ENCODE data around the gene SLX9. TPM values are rescaled to one million over a fixed set of nuclear protein-coding genes. Genes with fewer than 3 reads are reported as not detected.
A peak's percentile ranks its signal among the peaks of the same experiment; 100 is the strongest.

SLX9 gene
- total and polyA plus RNA-seq, 2 donors (not counting 1 experiment from before 2014, with no cell fraction given): 11.7 to 15.9 TPM

GRCh38 chr21:44907225-44907965 is 32.4 kb upstream of the SLX9 start:
- Mint-ChIP-seq H3K27ac (peak overlapping the region; percentile 80), H3K4me1 (peaks cover 62% of the 10 kb centered on the region), H3K4me3 (peak overlapping the region; percentile 65), H3K9me3 (ENCODE audit: insufficient read depth) (no peaks in the 10 kb centered on the region), H3K27me3 (no peaks in the 10 kb centered on the region)
- peak overlapping the region in 3 of 5 experiments; percentile 8 to 50 (median 28) for H3K4me3 ChIP-seq (ENCODE audit: control extremely low read depth in 1 of 5, extremely low read depth in 1 of 5, insufficient read depth in 1 of 5, low read depth in 2 of 5, low read length in 4 of 5)
- peaks cover 62% of the 10 kb centered on the region for H4K20me1 ChIP-seq (ENCODE audit: control insufficient read depth, insufficient read depth, low read length, poor library complexity, severe bottlenecking)
- DNase-seq (peak; percentile 50), ATAC-seq (ENCODE audit: low read depth) (peak; percentile 61)
- H3K36me3 ChIP-seq (replicated peaks in 1 of 2; ENCODE audit: control extremely low read depth in 1 of 2, control insufficient read depth in 1 of 2, extremely low read depth in 1 of 2, insufficient read depth in 2 of 2, low read length in 1 of 2): peaks cover 5 to 62% of the 10 kb centered on the region in 2 experiments
- H2AFZ ChIP-seq (ENCODE audit: insufficient read depth, low read depth, low read length, poor library complexity, severe bottlenecking): no peak overlapping the region
- H3K27me3 ChIP-seq (replicated peaks in 1 of 4; ENCODE audit: control extremely low read depth in 1 of 4, control insufficient read depth in 3 of 4, insufficient read depth in 4 of 4, low read length in 3 of 4): no peaks in the 10 kb centered on the region
- H3K79me2 ChIP-seq (ENCODE audit: control insufficient read depth, insufficient read depth, low read length): peaks cover 80% of the 10 kb centered on the region
- ChIA-PET POLR2A (interaction anchor here (0.6 to 1.8 kb wide), 3 partner anchors 9 to 20 kb away, joined by 3 to 5 read pairs (median 3); no protein-coding TSS in a partner anchor), CTCF (interaction anchor here (0.7 to 2.3 kb wide), 11 partner anchors 12 to 114 kb away, joined by 3 to 11 read pairs (median 4); partner anchors contain the start of gene ITGB2)
- WGBS (ENCODE audit: insufficient coverage): 77% methylated on average over 8 of the region's 16 CpGs
- TF ChIP-seq CTCF (IDR thresholded peaks at IDR 0.05) (no peak), EZH2 (IDR thresholded peaks at IDR 0.05; ENCODE audit: borderline replicate concordance, insufficient read depth, low read depth, low read length, poor library complexity, severe bottlenecking) (no peak)
- H3K27ac ChIP-seq (ENCODE audit: low read length in 2 of 2): peak overlapping the region; percentile 11 to 72
- intact Hi-C loops (cut with micrococcal nuclease): no loop called here
- no peak overlapping the region for H3K9ac ChIP-seq (ENCODE audit: low read length)
- H3K4me1 ChIP-seq (ENCODE audit: control insufficient read depth in 2 of 2, insufficient read depth in 2 of 2, low read length in 2 of 2): peaks cover 43 to 58% of the 10 kb centered on the region in 2 donors
- peak overlapping the region; percentile 68 for H3K4me2 ChIP-seq (replicated peaks; ENCODE audit: low read depth, low read length, poor library complexity, severe bottlenecking)
- no peaks in the 10 kb centered on the region for H3K9me3 ChIP-seq (ENCODE audit: control extremely low read depth in 1 of 3, control insufficient read depth in 2 of 3, insufficient read depth in 1 of 3, low read length in 2 of 3)
